CD4-positive, CD25-positive, alpha-beta regulatory T cell (primary cell): Measurements from ENCODE around the gene TMEM151A. TPM values are rescaled to one million over a fixed set of nuclear protein-coding genes. Genes with fewer than 3 reads are reported as not detected.
"Not testable (repeated sequence)": the region's sequence is repeated elsewhere in the genome, so short reads cannot be mapped to it uniquely, and the experiment has no call there.

Source experiments
- ATAC-seq, 2 donors: fragments of 150-1000 bp; cut with Tn5 transposase; one replicate each; pipeline ENCODE4 v1.10.0; 2021; ENCODE audit warnings: low read depth in 2 of 2, moderate number of reproducible peaks in 2 of 2, moderate library complexity in 1 of 2
- DNase-seq, 3 donors: peaks; one replicate each; pipeline versions ENCODE4 v3.0.0 to v3.0.0-alpha.2; 2012 to 2022; ENCODE audit warnings: mixed read lengths in 1 of 3
- H3K27ac ChIP-seq: one replicate; pipeline ENCODE4 v1.7.0; 2013; ENCODE audit warnings: mild to moderate bottlenecking, low read length; ENCODE audit not compliant: insufficient read depth, poor library complexity, severe bottlenecking
- H3K27me3 ChIP-seq: one replicate; pipeline ENCODE4 v1.7.0; 2013; ENCODE audit warnings: low read length; ENCODE audit not compliant: control insufficient read depth, insufficient read depth
- H3K36me3 ChIP-seq: one replicate; pipeline ENCODE4 v1.7.0; 2013; ENCODE audit warnings: mild to moderate bottlenecking, low read length, moderate library complexity; ENCODE audit not compliant: control insufficient read depth, insufficient read depth
- H3K4me1 ChIP-seq: 2 replicates; pipeline ENCODE4 v1.7.0; 2013; ENCODE audit warnings: mild to moderate bottlenecking, low read length; ENCODE audit not compliant: insufficient read depth, control insufficient read depth, poor library complexity, severe bottlenecking
- H3K4me3 ChIP-seq: one replicate; pipeline ENCODE4 v1.7.0; 2013; ENCODE audit warnings: low read depth, mild to moderate bottlenecking, low read length, moderate library complexity
- H3K9me3 ChIP-seq, 2 experiments: 1 replicate in 1 of 2; 2 replicates in 1 of 2; pipeline ENCODE4 v1.7.0; 2013; ENCODE audit warnings: low read length in 2 of 2, mild to moderate bottlenecking in 1 of 2, moderate library complexity in 1 of 2; ENCODE audit not compliant: control insufficient read depth in 2 of 2
- H3K27ac Mint-ChIP-seq, 3 donors: one replicate each; pipeline ENCODE4 v1.8.0; 2020 to 2022; ENCODE audit warnings: mild to moderate bottlenecking in 3 of 3, mixed read lengths in 3 of 3, moderate library complexity in 2 of 3
- H3K27me3 Mint-ChIP-seq: one replicate; pipeline ENCODE4 v1.8.0; 2022; ENCODE audit warnings: mild to moderate bottlenecking, mixed read lengths
- H3K36me3 Mint-ChIP-seq: one replicate; pipeline ENCODE4 v1.8.0; 2020; ENCODE audit warnings: mixed read lengths
- H3K4me1 Mint-ChIP-seq, 4 donors: one replicate each; pipeline ENCODE4 v1.8.0; 2020 to 2022; ENCODE audit warnings: mixed read lengths in 4 of 4, mild to moderate bottlenecking in 1 of 4
- H3K4me3 Mint-ChIP-seq, 4 donors: one replicate each; pipeline ENCODE4 v1.8.0; 2020 to 2022; ENCODE audit warnings: mild to moderate bottlenecking in 4 of 4, mixed read lengths in 4 of 4, moderate library complexity in 3 of 4
- H3K9me3 Mint-ChIP-seq, 7 donors: one replicate each; pipeline ENCODE4 v1.8.0; 2020 to 2022; ENCODE audit warnings: mixed read lengths in 7 of 7, mild to moderate bottlenecking in 3 of 7, moderate library complexity in 2 of 7
- polyA plus RNA-seq, 4 donors: library from polyadenylated mRNA; unstranded; fragments of 300-500 nt; fragmentation: Illumina TruSeq; gene quantifications; one replicate each; pipeline ENCODE4 v1.2.3, GENCODE V29; 2021
- total RNA-seq: library from RNA; stranded (reverse); gene quantifications from one replicate; pipeline ENCODE4 v1.2.3, GENCODE V29; 2022

The TMEM151A gene
- total and polyA plus RNA-seq, 5 donors from 2014 or later, result not detected

DNA sequence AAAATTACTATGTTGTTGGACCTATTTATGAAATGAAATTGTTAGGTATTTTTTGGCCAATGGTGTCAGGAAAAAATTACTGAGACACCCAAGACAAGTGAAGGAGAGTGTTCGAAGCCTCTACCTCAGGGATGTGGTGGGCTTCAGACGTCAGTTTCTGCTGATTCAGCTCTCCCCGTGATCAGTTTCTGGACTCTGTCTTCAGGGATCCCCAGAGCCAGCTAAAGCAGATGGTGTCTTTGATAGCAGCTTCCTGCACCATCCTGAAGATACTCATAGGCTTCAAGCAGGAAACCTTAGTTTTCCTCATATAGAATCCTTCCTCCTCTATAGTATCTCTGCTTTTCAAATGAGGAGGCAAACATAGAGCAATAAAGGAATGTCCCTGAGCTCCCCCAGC is 17.8 kb downstream of the TMEM151A start:
- Mint-ChIP-seq H3K9me3 (peaks cover 0 to 1% (median 0%) of the 10 kb centered on the region in 7 donors), H3K36me3 (no peaks in the 10 kb centered on the region), H3K4me1 (peaks cover 0 to 17% (median 0%) of the 10 kb centered on the region in 4 donors), H3K27me3 (peaks cover 12% of the 10 kb centered on the region), H3K4me3 (no peak overlapping the region), H3K27ac (no peak overlapping the region)
- H3K4me3 ChIP-seq, result no peak overlapping the region
- no peaks in the 10 kb centered on the region for H3K9me3 ChIP-seq
- ATAC-seq (no peak), DNase-seq (no peak)
- peaks cover 24% of the 10 kb centered on the region for H3K4me1 ChIP-seq
- no peaks in the 10 kb centered on the region for H3K36me3 ChIP-seq
- no peak overlapping the region for H3K27ac ChIP-seq
- no peaks in the 10 kb centered on the region for H3K27me3 ChIP-seq

- DNase-seq, result no peak
- H3K27ac Mint-ChIP-seq, result no peak overlapping the region
- H3K36me3 ChIP-seq, result no peaks in the 10 kb centered on the region
- H3K4me3 Mint-ChIP-seq, result peak overlapping the region in 1 of 4 donors; percentile 54
- no peaks in the 10 kb centered on the region for H3K27me3 ChIP-seq
- no peak for ATAC-seq
- no peak overlapping the region for H3K27ac ChIP-seq
- H3K4me3 ChIP-seq, result no peak overlapping the region
- no peaks in the 10 kb centered on the region for H3K9me3 ChIP-seq
- H3K9me3 Mint-ChIP-seq, result no peaks in the 10 kb centered on the region
- peaks cover 0 to 21% (median 2%) of the 10 kb centered on the region in 4 donors for H3K4me1 Mint-ChIP-seq
- no peaks in the 10 kb centered on the region for H3K36me3 Mint-ChIP-seq
- H3K27me3 Mint-ChIP-seq, result peaks cover 12% of the 10 kb centered on the region
- H3K4me1 ChIP-seq, result peaks cover 27% of the 10 kb centered on the region
Observed at GRCh38 chr11:66310324-66310723, 18.6 kb downstream of the TMEM151A start.

GRCh38 chr11:66310803-66311440 is 19.2 kb downstream of the TMEM151A start:
- not testable (repeated sequence) for H3K9me3 Mint-ChIP-seq

DNA sequence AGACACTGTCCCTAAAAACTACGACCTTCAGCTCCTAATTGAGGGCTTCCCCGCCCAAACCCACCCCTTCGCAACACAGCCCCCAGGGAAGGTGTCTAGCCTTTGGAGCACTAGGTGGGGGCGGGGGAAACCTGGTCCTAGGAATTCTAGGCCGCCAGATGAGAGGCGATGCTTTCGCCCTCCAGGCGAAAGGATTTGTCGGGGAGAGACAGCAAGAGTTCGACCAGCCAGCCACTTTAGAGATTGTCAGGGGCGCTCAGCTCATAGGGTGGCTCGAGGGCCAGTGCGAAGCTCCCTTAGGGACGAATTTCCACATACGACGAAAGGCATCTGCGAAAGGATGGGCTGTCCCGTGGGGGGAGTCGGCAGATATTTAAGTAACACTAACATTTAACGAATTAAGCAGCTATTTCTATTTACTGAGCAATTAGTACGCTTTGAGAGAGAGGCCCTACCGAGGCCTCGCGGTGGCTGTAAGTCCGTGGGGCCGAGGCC is 19.8 kb downstream of the TMEM151A start:
- no peak overlapping the region for H3K4me3 ChIP-seq
- peaks cover 0 to 29% (median 5%) of the 10 kb centered on the region in 4 donors for H3K4me1 Mint-ChIP-seq
- peaks cover 7% of the 10 kb centered on the region for H3K27me3 Mint-ChIP-seq
- peak overlapping the region; percentile 88 to 99 (median 96) for H3K4me3 Mint-ChIP-seq
- H3K27ac ChIP-seq, result peak overlapping the region; percentile 88
- no peaks in the 10 kb centered on the region for H3K36me3 ChIP-seq
- no peaks in the 10 kb centered on the region for H3K27me3 ChIP-seq
- no peaks in the 10 kb centered on the region for H3K9me3 Mint-ChIP-seq
- peak in 1 of 2 donors; percentile 28 for ATAC-seq
- DNase-seq, result no peak
- peak overlapping the region; percentile 95 to 99 (median 98) for H3K27ac Mint-ChIP-seq
- no peaks in the 10 kb centered on the region for H3K36me3 Mint-ChIP-seq
- peaks cover 27% of the 10 kb centered on the region for H3K4me1 ChIP-seq
- no peaks in the 10 kb centered on the region for H3K9me3 ChIP-seq

More at GRCh38 chr11:66310803-66311440, 19.2 kb downstream of the TMEM151A start:
- Mint-ChIP-seq H3K4me1 (peaks cover 0 to 27% (median 5%) of the 10 kb centered on the region in 4 donors), H3K27me3 (peaks cover 12% of the 10 kb centered on the region), H3K4me3 (peak overlapping the region in 1 of 4 donors; percentile 54), H3K27ac (peak overlapping the region in 1 of 3 donors; percentile 98)
- DNase-seq, H3K9me3 ChIP-seq, H3K27me3 ChIP-seq, ATAC-seq, H3K36me3 Mint-ChIP-seq, H3K36me3 ChIP-seq, H3K4me3 ChIP-seq: not testable (repeated sequence)
- Histone ChIP-seq H3K4me1 (peaks cover 27% of the 10 kb centered on the region), H3K27ac (peak overlapping the region; percentile 88)

GRCh38 chr11:66311965-66312548 is 20.4 kb downstream of the TMEM151A start:
- Histone ChIP-seq H3K27me3 (no peaks in the 10 kb centered on the region), H3K4me1 (peaks cover 29% of the 10 kb centered on the region), H3K36me3 (no peaks in the 10 kb centered on the region), H3K27ac (peak overlapping the region; percentile 88), H3K9me3 (no peaks in the 10 kb centered on the region), H3K4me3 (peak overlapping the region; percentile 70)
- Mint-ChIP-seq H3K4me1 (peaks cover 0 to 29% (median 5%) of the 10 kb centered on the region in 4 donors), H3K9me3 (no peaks in the 10 kb centered on the region), H3K27me3 (peaks cover 6% of the 10 kb centered on the region), H3K27ac (peak overlapping the region; percentile 95 to 99 (median 98)), H3K4me3 (peak overlapping the region; percentile 88 to 99 (median 96)), H3K36me3 (no peaks in the 10 kb centered on the region)
- ATAC-seq, result peak; percentile 72 to 81
- peak; percentile 96 to 98 (median 98) for DNase-seq

DNA sequence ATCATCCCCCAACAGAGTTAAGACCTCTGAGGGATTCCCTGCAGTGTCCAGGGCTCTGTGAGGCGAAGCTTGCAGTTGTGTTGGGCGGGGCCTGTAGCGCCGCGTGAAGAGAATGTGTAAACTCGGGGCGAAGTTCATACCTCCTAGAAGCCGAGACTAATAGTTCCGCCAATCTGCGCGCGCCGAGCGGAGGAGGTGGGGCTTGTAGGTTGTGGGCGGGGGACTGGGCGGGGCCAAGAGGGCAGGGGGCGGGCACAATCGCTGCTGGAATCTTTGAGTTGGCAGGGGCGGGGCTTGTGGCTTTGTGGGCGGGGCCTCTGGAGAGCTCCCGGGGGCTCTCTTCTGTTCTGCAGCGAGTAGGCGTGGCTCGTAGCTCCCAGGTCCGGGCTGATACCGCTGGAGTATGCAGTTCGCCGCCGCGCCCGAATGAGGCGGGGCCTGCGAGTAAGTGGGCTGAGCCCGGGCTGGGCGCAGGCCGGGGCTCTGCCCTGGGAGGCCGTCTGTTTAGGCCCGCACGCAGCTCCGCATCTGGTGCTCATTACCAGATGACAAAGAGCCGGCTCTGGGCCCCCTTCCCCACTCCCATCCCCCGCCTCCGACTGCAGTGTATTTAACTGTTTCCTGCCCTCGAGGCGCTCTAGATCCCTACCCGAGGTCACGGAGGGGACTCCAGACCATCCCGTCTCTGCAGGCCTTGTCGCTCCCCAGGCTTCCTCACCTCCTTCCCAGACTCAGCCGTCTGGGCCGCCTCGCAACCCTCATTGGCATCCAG is 21.0 kb downstream of the TMEM151A start:
- ATAC-seq (peak; percentile 66 to 70), DNase-seq (peak; percentile 96 to 98 (median 98))
- peaks cover 0 to 36% (median 8%) of the 10 kb centered on the region in 4 donors for H3K4me1 Mint-ChIP-seq
- H3K9me3 Mint-ChIP-seq, result no peaks in the 10 kb centered on the region
- peak overlapping the region; percentile 95 to 99 (median 98) for H3K27ac Mint-ChIP-seq
- Histone ChIP-seq H3K27me3 (no peaks in the 10 kb centered on the region), H3K9me3 (no peaks in the 10 kb centered on the region), H3K27ac (peak overlapping the region; percentile 88), H3K4me3 (peak overlapping the region; percentile 70), H3K4me1 (peaks cover 35% of the 10 kb centered on the region), H3K36me3 (no peaks in the 10 kb centered on the region)
- peaks cover 6% of the 10 kb centered on the region for H3K27me3 Mint-ChIP-seq
- H3K4me3 Mint-ChIP-seq, result peak overlapping the region; percentile 88 to 99 (median 96)
- no peaks in the 10 kb centered on the region for H3K36me3 Mint-ChIP-seq

- no peak overlapping the region for H3K4me3 ChIP-seq
- H3K9me3 ChIP-seq, result no peaks in the 10 kb centered on the region
- ATAC-seq (no peak), DNase-seq (no peak)
- H3K36me3 Mint-ChIP-seq, result no peaks in the 10 kb centered on the region
- peaks cover 0 to 44% (median 12%) of the 10 kb centered on the region in 4 donors for H3K4me1 Mint-ChIP-seq
- peak overlapping the region; percentile 74 to 99 (median 98) for H3K27ac Mint-ChIP-seq
- peaks cover 0 to under 1% (median 0%) of the 10 kb centered on the region in 7 donors for H3K9me3 Mint-ChIP-seq
- H3K4me1 ChIP-seq, result peaks cover 44% of the 10 kb centered on the region
- no peaks in the 10 kb centered on the region for H3K27me3 ChIP-seq
- H3K27ac ChIP-seq, result peak overlapping the region; percentile 88
- no peaks in the 10 kb centered on the region for H3K36me3 ChIP-seq
- H3K4me3 Mint-ChIP-seq, result peak overlapping the region; percentile 88 to 99 (median 96)
- H3K27me3 Mint-ChIP-seq, result peaks cover 6% of the 10 kb centered on the region
Observed at GRCh38 chr11:66313321-66314185, 21.9 kb downstream of the TMEM151A start.
